K562 (cell line): Measurements from ENCODE around the gene MIEF1. TPM values are rescaled to one million over a fixed set of nuclear protein-coding genes. Genes with fewer than 3 reads are reported as not detected.

Source experiments
- ATAC-seq: fragments of 200-7000 bp; cut with Tn5 transposase; 3 replicates; pipeline ENCODE4 v1.9.1; 2020; ENCODE audit warnings: moderate library complexity
- BruUV-seq: library from RNA; stranded (reverse); fragments of 400-500 nt; replicated peaks from 2 replicates; lab custom pipeline; 2021; lab: Mats Ljungman, UMichigan
- CTCF ChIA-PET: fragments of 300-600 bp; formaldehyde crosslinking; extraction: SDS; loops from one replicate; lab custom pipeline; 2021; ENCODE audit warnings: low intra/inter-chr PET ratio; lab: Yijun Ruan, JAX
- POLR2A ChIA-PET: fragments of 300-600, 350-650 bp; sonication (Branson Sonifier 250); formaldehyde crosslinking; extraction: SDS; loops from one replicate; lab custom pipeline; 2021; ENCODE audit warnings: antibody characterized with exemption, inconsistent platforms; lab: Yijun Ruan, JAX
- DNase-seq, 4 experiments: peaks; one replicate each; pipeline versions ENCODE4 v3.0.0 to v3.0.0-alpha.2; 2011 to 2018; ENCODE audit warnings: low spot score in 3 of 4, mixed read lengths in 3 of 4; ENCODE audit errors: extremely low read depth in 1 of 4
- FAIRE-seq: peaks from 2 replicates; lab custom pipeline; 2011; peaks lifted over from hg19 to GRCh38; lab: Jason Lieb, UNC
- H2AFZ ChIP-seq: 2 replicates; pipeline ENCODE4 v1.6.0; 2011; ENCODE audit warnings: low read depth, low read length, control low read depth, inconsistent platforms
- H3K27ac ChIP-seq: fragments of 200-600 bp; 3 replicates; pipeline ENCODE4 v1.8.0; 2011; ENCODE audit warnings: low read depth, mild to moderate bottlenecking, control low read depth, inconsistent platforms, low read length, moderate library complexity, mixed read lengths; ENCODE audit errors: extremely low read depth
- H3K27me3 ChIP-seq, 2 experiments: fragments of 300-600 bp in 1 of 2; 2 replicates in 1 of 2; 3 replicates in 1 of 2; pipeline versions ENCODE4 v1.6.0 to v1.8.0; 2011; ENCODE audit warnings: inconsistent platforms in 2 of 2, low read length in 2 of 2, mild to moderate bottlenecking in 1 of 2, mixed read lengths in 1 of 2, moderate library complexity in 1 of 2; ENCODE audit not compliant: control insufficient read depth in 2 of 2, insufficient read depth in 2 of 2
- H3K36me3 ChIP-seq: fragments of 300-600 bp; 3 replicates; pipeline ENCODE4 v1.8.0; 2011; ENCODE audit warnings: mild to moderate bottlenecking, low read length, inconsistent platforms; ENCODE audit not compliant: control insufficient read depth, insufficient read depth
- H3K4me1 ChIP-seq, 2 experiments: fragments of 200-600 bp in 1 of 2; replicated peaks in 1 of 2; 2 replicates in 1 of 2; 3 replicates in 1 of 2; pipeline versions ENCODE4 v1.5.1 to v1.8.0; 2011; ENCODE audit warnings: inconsistent platforms in 2 of 2, low read length in 2 of 2, mild to moderate bottlenecking in 1 of 2, mixed read lengths in 1 of 2, moderate library complexity in 1 of 2; ENCODE audit not compliant: control insufficient read depth in 2 of 2, insufficient read depth in 2 of 2
- H3K4me2 ChIP-seq: 2 replicates; pipeline ENCODE4 v1.6.1; 2011; ENCODE audit warnings: low read length, control low read depth, inconsistent platforms, mixed read lengths; ENCODE audit not compliant: insufficient read depth
- H3K4me3 ChIP-seq: fragments of 200-600 bp; sonication (generic), shearing (Covaris generic); 2 replicates; pipeline ENCODE4 v1.5.1; 2016; ENCODE audit warnings: control low read depth, inconsistent platforms
- H3K79me2 ChIP-seq: fragments of 200-600 bp; 3 replicates; pipeline ENCODE4 v1.8.0; 2011; ENCODE audit warnings: low read length, inconsistent platforms; ENCODE audit not compliant: control insufficient read depth, insufficient read depth
- H3K9ac ChIP-seq, 2 experiments: 2 replicates each; pipeline versions ENCODE4 v1.6.0 to v1.6.1; 2011; ENCODE audit warnings: low read depth in 2 of 2, low read length in 2 of 2, control low read depth in 1 of 2, inconsistent platforms in 1 of 2, mild to moderate bottlenecking in 1 of 2, mixed read lengths in 1 of 2; ENCODE audit not compliant: insufficient read depth in 1 of 2
- H3K9me1 ChIP-seq: one replicate; pipeline ENCODE4 v1.6.0; 2011; ENCODE audit warnings: inconsistent platforms, mild to moderate bottlenecking, low read length, moderate library complexity; ENCODE audit not compliant: control insufficient read depth, insufficient read depth
- H3K9me3 ChIP-seq: replicated peaks from 2 replicates; pipeline ENCODE4 v1.5.1; 2011; ENCODE audit warnings: low read depth, low read length, inconsistent platforms; ENCODE audit not compliant: control insufficient read depth, insufficient read depth
- H4K20me1 ChIP-seq: replicated peaks from 2 replicates; pipeline ENCODE4 v1.6.1; 2011; ENCODE audit warnings: low read length, inconsistent platforms, mixed read lengths; ENCODE audit not compliant: control insufficient read depth, insufficient read depth
- BCL6 ChIP-seq: fragments of 250-450 bp; sonication (Bioruptor Pico); IDR thresholded peaks from 2 replicates; pipeline ENCODE4 v1.4.0; 2020
- CBFA2T3 ChIP-seq: fragments of 450-650 bp; IDR thresholded peaks from 2 replicates; pipeline ENCODE4 v1.6.1; 2017
- DACH1 ChIP-seq: fragments of 450-650 bp; IDR thresholded peaks from 2 replicates; pipeline ENCODE4 v1.6.1; 2018; ENCODE audit not compliant: partially characterized antibody
- HDGF ChIP-seq: fragments of 450-650 bp; IDR thresholded peaks from 2 replicates; pipeline ENCODE4 v1.6.1; 2016
- XRCC5 ChIP-seq: fragments of 200-400 bp; formaldehyde crosslinking; IDR thresholded peaks from 2 replicates; pipeline ENCODE4 v1.6.1; 2017; ENCODE audit warnings: low read depth, mild to moderate bottlenecking, low read length
- ZNF589 ChIP-seq: fragments of 200-800 bp; sonication (Bioruptor generic); IDR thresholded peaks from 2 replicates; pipeline ENCODE4 v1.6.1; 2016; ENCODE audit warnings: low read depth, missing genetic modification characterization, missing compliant biosample characterization
- WGBS: fragments of 100-300 bp; shearing (Covaris generic); methylation state at CpG from one replicate; pipeline ENCODE4 v1.1.6; 2016; ENCODE audit warnings: low coverage, mixed read lengths; ENCODE audit not compliant: insufficient coverage; ENCODE audit errors: missing lambda C conversion rate; 5-methylcytosine and 5-hydroxymethylcytosine counted together
- in situ Hi-C: fragments of 300-500 bp; cut with MboI; formaldehyde crosslinking; loops from 4 replicates; pipeline ENCODE4 v1.15.0; 2018; ENCODE audit warnings: inconsistent platforms, mixed read lengths
- intact Hi-C: fragments of 100-400 bp; cut with micrococcal nuclease; formaldehyde crosslinking; loops from 2 replicates; pipeline ENCODE4 v1.14.2; 2022
- polyA plus RNA-seq, 8 experiments: library from polyadenylated mRNA; depleted of rRNA in 4 of 8; stranded (reverse) in 5 of 8; unstranded in 3 of 8; fragments of >200 nt; fragmentation: Nextera tagmentation in 2 of 8; fragmentation: Illumina TruSeq in 1 of 8; extraction: Ambion mirVana in 2 of 8; extraction: Trizol in 1 of 8; gene quantifications; 2 replicates each; pipeline versions ENCODE4 v1.2.1 to v1.2.3, GENCODE V29; 2011 to 2014; ENCODE audit warnings: inconsistent platforms in 1 of 8, missing spikeins in 1 of 8
- total RNA-seq, 7 experiments: library from RNA; depleted of rRNA in 6 of 7; stranded (reverse); fragments of >200 nt in 6 of 7; fragmentation: Illumina TruSeq in 2 of 7; extraction: Trizol in 2 of 7; gene quantifications; 2 replicates each; pipeline versions ENCODE4 v1.2.1 to v1.2.3, GENCODE V29; 2011 to 2021; ENCODE audit warnings: low replicate concordance in 1 of 7
- TF ChIP-seq, protein P1 (sequence below): sonication (generic); formaldehyde crosslinking; IDR thresholded peaks from 2 replicates; pipeline ENCODE4 v1.9.0; 2022; ENCODE audit warnings: mild to moderate bottlenecking, missing genetic modification reagents
- TF ChIP-seq, protein P2 (sequence below): fragments of 450-650 bp; formaldehyde crosslinking; IDR thresholded peaks from 2 replicates; pipeline ENCODE4 v1.4.0; 2022; ENCODE audit warnings: mild to moderate bottlenecking, moderate library complexity
- TF ChIP-seq, protein P3 (sequence below): sonication (generic); formaldehyde crosslinking; IDR thresholded peaks from 2 replicates; pipeline ENCODE4 v1.8.0; 2022; ENCODE audit warnings: mild to moderate bottlenecking, missing genetic modification reagents

MIEF1 gene
- total and polyA plus RNA-seq, 9 of the 15 experiments (the other 6 are each of a cell fraction or from before 2014, with no cell fraction given), result 10.9 to 51.8 (median 25.5) TPM

GRCh38 chr22:39492186-39492585 lies 9.9 kb upstream of the MIEF1 start:
- peaks cover 23% of the 10 kb centered on the region; the same call in 2 of the 3 replicates for H3K79me2 ChIP-seq
- intact Hi-C loops (no loop called here), in situ Hi-C loops (no loop called here)
- no peak overlapping the region for H3K4me2 ChIP-seq
- DNase-seq (no peak), ATAC-seq (no peak), FAIRE-seq (no peak)
- POLR2A ChIA-PET, result interaction anchor here (1.5 kb wide), 1 partner anchor 31 kb away, joined by 4 read pairs; no protein-coding TSS in a partner anchor
- 0 out of 4 replicates have a peak overlapping the region, but pooled peaks of 1 of the 2 experiments have one; percentile 17 for H3K9ac ChIP-seq
- TF ChIP-seq, protein P1, sequence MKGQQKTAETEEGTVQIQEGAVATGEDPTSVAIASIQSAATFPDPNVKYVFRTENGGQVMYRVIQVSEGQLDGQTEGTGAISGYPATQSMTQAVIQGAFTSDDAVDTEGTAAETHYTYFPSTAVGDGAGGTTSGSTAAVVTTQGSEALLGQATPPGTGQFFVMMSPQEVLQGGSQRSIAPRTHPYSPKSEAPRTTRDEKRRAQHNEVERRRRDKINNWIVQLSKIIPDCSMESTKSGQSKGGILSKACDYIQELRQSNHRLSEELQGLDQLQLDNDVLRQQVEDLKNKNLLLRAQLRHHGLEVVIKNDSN, result no peak
- TF ChIP-seq BCL6, result no peak
- TF ChIP-seq CBFA2T3, result no peak
- TF ChIP-seq ZNF589 (CRISPR knock-in tag), result no peak
- TF ChIP-seq, protein P2, sequence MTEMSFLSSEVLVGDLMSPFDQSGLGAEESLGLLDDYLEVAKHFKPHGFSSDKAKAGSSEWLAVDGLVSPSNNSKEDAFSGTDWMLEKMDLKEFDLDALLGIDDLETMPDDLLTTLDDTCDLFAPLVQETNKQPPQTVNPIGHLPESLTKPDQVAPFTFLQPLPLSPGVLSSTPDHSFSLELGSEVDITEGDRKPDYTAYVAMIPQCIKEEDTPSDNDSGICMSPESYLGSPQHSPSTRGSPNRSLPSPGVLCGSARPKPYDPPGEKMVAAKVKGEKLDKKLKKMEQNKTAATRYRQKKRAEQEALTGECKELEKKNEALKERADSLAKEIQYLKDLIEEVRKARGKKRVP, result no peak
- TF ChIP-seq HDGF, result no peak
- TF ChIP-seq XRCC5, result no peak
- no peak for TF ChIP-seq DACH1
- TF ChIP-seq, protein P3, sequence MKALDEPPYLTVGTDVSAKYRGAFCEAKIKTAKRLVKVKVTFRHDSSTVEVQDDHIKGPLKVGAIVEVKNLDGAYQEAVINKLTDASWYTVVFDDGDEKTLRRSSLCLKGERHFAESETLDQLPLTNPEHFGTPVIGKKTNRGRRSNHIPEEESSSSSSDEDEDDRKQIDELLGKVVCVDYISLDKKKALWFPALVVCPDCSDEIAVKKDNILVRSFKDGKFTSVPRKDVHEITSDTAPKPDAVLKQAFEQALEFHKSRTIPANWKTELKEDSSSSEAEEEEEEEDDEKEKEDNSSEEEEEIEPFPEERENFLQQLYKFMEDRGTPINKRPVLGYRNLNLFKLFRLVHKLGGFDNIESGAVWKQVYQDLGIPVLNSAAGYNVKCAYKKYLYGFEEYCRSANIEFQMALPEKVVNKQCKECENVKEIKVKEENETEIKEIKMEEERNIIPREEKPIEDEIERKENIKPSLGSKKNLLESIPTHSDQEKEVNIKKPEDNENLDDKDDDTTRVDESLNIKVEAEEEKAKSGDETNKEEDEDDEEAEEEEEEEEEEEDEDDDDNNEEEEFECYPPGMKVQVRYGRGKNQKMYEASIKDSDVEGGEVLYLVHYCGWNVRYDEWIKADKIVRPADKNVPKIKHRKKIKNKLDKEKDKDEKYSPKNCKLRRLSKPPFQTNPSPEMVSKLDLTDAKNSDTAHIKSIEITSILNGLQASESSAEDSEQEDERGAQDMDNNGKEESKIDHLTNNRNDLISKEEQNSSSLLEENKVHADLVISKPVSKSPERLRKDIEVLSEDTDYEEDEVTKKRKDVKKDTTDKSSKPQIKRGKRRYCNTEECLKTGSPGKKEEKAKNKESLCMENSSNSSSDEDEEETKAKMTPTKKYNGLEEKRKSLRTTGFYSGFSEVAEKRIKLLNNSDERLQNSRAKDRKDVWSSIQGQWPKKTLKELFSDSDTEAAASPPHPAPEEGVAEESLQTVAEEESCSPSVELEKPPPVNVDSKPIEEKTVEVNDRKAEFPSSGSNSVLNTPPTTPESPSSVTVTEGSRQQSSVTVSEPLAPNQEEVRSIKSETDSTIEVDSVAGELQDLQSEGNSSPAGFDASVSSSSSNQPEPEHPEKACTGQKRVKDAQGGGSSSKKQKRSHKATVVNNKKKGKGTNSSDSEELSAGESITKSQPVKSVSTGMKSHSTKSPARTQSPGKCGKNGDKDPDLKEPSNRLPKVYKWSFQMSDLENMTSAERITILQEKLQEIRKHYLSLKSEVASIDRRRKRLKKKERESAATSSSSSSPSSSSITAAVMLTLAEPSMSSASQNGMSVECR (CRISPR knock-in tag), result no peak
- no peak overlapping the region for H3K4me3 ChIP-seq
- 46% methylated on average over 2 of the region's 3 CpGs for WGBS
- no peak overlapping the region for H2AFZ ChIP-seq
- peaks cover 10% of the 10 kb centered on the region; the same call in 1 of the 3 replicates for H3K36me3 ChIP-seq
- BruUV-seq, result no TSS peak
- H3K9me1 ChIP-seq, result no peaks in the 10 kb centered on the region
- CTCF ChIA-PET, result no interaction called here
- H4K20me1 ChIP-seq, result no peaks in the 10 kb centered on the region
- H3K9me3 ChIP-seq, result no peaks in the 10 kb centered on the region
- H3K4me1 ChIP-seq, result peaks cover 34 to 42% of the 10 kb centered on the region in 2 experiments
- no peaks in the 10 kb centered on the region for H3K27me3 ChIP-seq
- H3K27ac ChIP-seq, result no peak overlapping the region
